HG02763 (cell line): ENCODE data around the gene WWOX.

Source experiments
- ATAC-seq: cut with Tn5 transposase; IDR thresholded peaks from one replicate; pipeline ENCODE4 v1.9.1; 2021; ENCODE audit warnings: mild to moderate bottlenecking, moderate library complexity; ENCODE audit not compliant: unreplicated experiment

WWOX gene

GRCh38 chr16:78218856-78219651 is 119.6 kb downstream of the WWOX start:
- no peak for ATAC-seq

- ATAC-seq: no peak
These were observed 121.1 kb downstream of the WWOX start for GRCh38 chr16:78220571-78220970.

- no peak for ATAC-seq
These were observed 122.4 kb downstream of the WWOX start for GRCh38 chr16:78221892-78222291.

GRCh38 chr16:78224342-78224741 is 124.9 kb downstream of the WWOX start:
- no peak for ATAC-seq

GRCh38 chr16:78225919-78226318 is 126.5 kb downstream of the WWOX start:
- no peak for ATAC-seq

- ATAC-seq: no peak
These were observed 128.4 kb downstream of the WWOX start for GRCh38 chr16:78227855-78228254.

- no peak for ATAC-seq
These were observed 129.2 kb downstream of the WWOX start for GRCh38 chr16:78228704-78229103.

GRCh38 chr16:78230832-78231231 is 131.4 kb downstream of the WWOX start:
- no peak for ATAC-seq

- peak; percentile 85 for ATAC-seq
These were observed 135.8 kb downstream of the WWOX start for GRCh38 chr16:78235168-78235800.

- ATAC-seq: no peak
These were observed 136.4 kb downstream of the WWOX start for GRCh38 chr16:78235876-78236275.

- ATAC-seq: no peak
These were observed 138.4 kb downstream of the WWOX start for GRCh38 chr16:78237841-78238240.

GRCh38 chr16:78240459-78241222 is 141.2 kb downstream of the WWOX start:
- no peak for ATAC-seq

GRCh38 chr16:78242239-78242630 is 142.8 kb downstream of the WWOX start:
- ATAC-seq: no peak

- ATAC-seq: no peak
These were observed 144.9 kb downstream of the WWOX start for GRCh38 chr16:78244131-78244895.

GRCh38 chr16:78246559-78246958 is 147.1 kb downstream of the WWOX start:
- no peak for ATAC-seq

- no peak for ATAC-seq
These were observed 149.6 kb downstream of the WWOX start for GRCh38 chr16:78249056-78249455.

GRCh38 chr16:78249832-78250231 is 150.4 kb downstream of the WWOX start:
- ATAC-seq: no peak

- ATAC-seq: no peak
These were observed 151.7 kb downstream of the WWOX start for GRCh38 chr16:78251115-78251514.

GRCh38 chr16:78252757-78253156 is 153.3 kb downstream of the WWOX start:
- ATAC-seq: no peak

GRCh38 chr16:78254841-78255240 is 155.4 kb downstream of the WWOX start:
- no peak for ATAC-seq
